KMS-11 (cell line): ENCODE measurements around the gene SBK1.
"Not testable (repeated sequence)": the region's sequence is repeated elsewhere in the genome, so short reads cannot be mapped to it uniquely, and the experiment has no call there.

Experiments used
- H2AFZ ChIP-seq: fragments of 200-600 bp; sonication (generic); 2 replicates; pipeline ENCODE4 v1.6.1; 2016; ENCODE audit warnings: antibody characterized with exemption, mixed run types, low read depth
- H3K27ac ChIP-seq: fragments of 200-600 bp; sonication (generic); 2 replicates; pipeline ENCODE4 v1.6.1; 2016; ENCODE audit warnings: mild to moderate bottlenecking, mixed run types
- H3K27me3 ChIP-seq: fragments of 200-600 bp; sonication (generic); 2 replicates; pipeline ENCODE4 v1.6.1; 2017; ENCODE audit warnings: mild to moderate bottlenecking, low read depth, mixed run types, moderate library complexity; ENCODE audit not compliant: insufficient read depth
- H3K36me3 ChIP-seq: fragments of 200-600 bp; sonication (generic); 2 replicates; pipeline ENCODE4 v1.6.1; 2017; ENCODE audit warnings: mild to moderate bottlenecking, mixed run types; ENCODE audit not compliant: insufficient read depth
- H3K4me1 ChIP-seq: fragments of 200-600 bp; sonication (generic); 2 replicates; pipeline ENCODE4 v1.6.1; 2016; ENCODE audit warnings: mild to moderate bottlenecking, low read depth, mixed run types; ENCODE audit not compliant: poor library complexity, severe bottlenecking
- H3K4me2 ChIP-seq: fragments of 200-600 bp; sonication (generic); 2 replicates; pipeline ENCODE4 v1.7.0; 2016; ENCODE audit warnings: mild to moderate bottlenecking, mixed run types
- H3K4me3 ChIP-seq: fragments of 200-600 bp; sonication (generic); IDR thresholded peaks from 2 replicates; pipeline ENCODE4 v1.6.1; 2017; ENCODE audit warnings: low read depth, low read length, mixed read lengths; ENCODE audit not compliant: insufficient read depth
- H3K79me2 ChIP-seq: fragments of 200-600 bp; sonication (generic); 2 replicates; pipeline ENCODE4 v1.6.1; 2016; ENCODE audit warnings: low read depth, mixed run types; ENCODE audit not compliant: insufficient read depth
- H3K9ac ChIP-seq: fragments of 200-600 bp; sonication (generic); 2 replicates; pipeline ENCODE4 v1.6.1; 2016; ENCODE audit warnings: mild to moderate bottlenecking, mixed run types
- H4K20me1 ChIP-seq: fragments of 200-600 bp; sonication (generic); 2 replicates; pipeline ENCODE4 v1.6.1; 2016; ENCODE audit warnings: mild to moderate bottlenecking, mixed run types; ENCODE audit not compliant: insufficient read depth
- CTCF ChIP-seq: fragments of 200-600 bp; sonication (generic); conservative IDR thresholded peaks from 2 replicates; pipeline ENCODE4 v1.6.1; 2017; ENCODE audit warnings: low read depth, mild to moderate bottlenecking, antibody characterized with exemption, low read length, moderate library complexity, mixed read lengths

The SBK1 gene

GRCh38 chr16:28291651-28292626 lies at the start of gene SBK1:
Gene SBK1, plus strand, starts transcription at chr16:28292525. Its CDS starts 24,867 bp downstream, at chr16:28317392.
- Histone ChIP-seq H3K4me3 (no peak within 1 kb of the TSS), H3K4me1 (peaks cover 12% of the 10 kb centered on the region), H4K20me1 (no peaks in the 10 kb centered on the region), H3K4me2 (peak within 1 kb of the TSS; percentile 98), H3K9ac (peak within 1 kb of the TSS; percentile 63), H3K79me2 (no peaks in the 10 kb centered on the region), H3K27me3 (peaks cover 39% of the 10 kb centered on the region), H2AFZ (peak within 1 kb of the TSS; percentile 100), H3K36me3 (no peaks in the 10 kb centered on the region), H3K27ac (peak within 1 kb of the TSS; percentile 48)
- no peak for TF ChIP-seq CTCF

- not testable (repeated sequence) for H3K4me1 ChIP-seq
Measured at GRCh38 chr16:28249483-28249882, 42.8 kb upstream of the SBK1 start.

GRCh38 chr16:28250999-28251398 lies 41.3 kb upstream of the SBK1 start:
- H4K20me1 ChIP-seq, result no peaks in the 10 kb centered on the region
- no peaks in the 10 kb centered on the region for H3K4me1 ChIP-seq
- no peak for TF ChIP-seq CTCF
- H3K36me3 ChIP-seq, result no peaks in the 10 kb centered on the region
- no peak overlapping the region for H3K9ac ChIP-seq
- H3K79me2 ChIP-seq, result no peaks in the 10 kb centered on the region
- H3K27ac ChIP-seq, result no peak overlapping the region
- no peak overlapping the region for H3K4me2 ChIP-seq
- H3K27me3 ChIP-seq, result no peaks in the 10 kb centered on the region
- no peak overlapping the region for H2AFZ ChIP-seq
- H3K4me3 ChIP-seq, result no peak overlapping the region

More at GRCh38 chr16:28249483-28249882, 42.8 kb upstream of the SBK1 start:
- H3K36me3 ChIP-seq, H3K9ac ChIP-seq, H3K4me2 ChIP-seq, H3K27me3 ChIP-seq, H3K4me3 ChIP-seq, H4K20me1 ChIP-seq, H2AFZ ChIP-seq, H3K27ac ChIP-seq, H3K79me2 ChIP-seq: not testable (repeated sequence)

- no peaks in the 10 kb centered on the region for H3K27me3 ChIP-seq
- no peak for TF ChIP-seq CTCF
- no peak overlapping the region for H2AFZ ChIP-seq
- H3K27ac ChIP-seq, result no peak overlapping the region
- H3K4me1 ChIP-seq, result no peaks in the 10 kb centered on the region
- H3K4me2 ChIP-seq, result no peak overlapping the region
- H3K9ac ChIP-seq, result no peak overlapping the region
- no peaks in the 10 kb centered on the region for H3K36me3 ChIP-seq
- no peaks in the 10 kb centered on the region for H3K79me2 ChIP-seq
- no peaks in the 10 kb centered on the region for H4K20me1 ChIP-seq
- no peak overlapping the region for H3K4me3 ChIP-seq
Measured at GRCh38 chr16:28254158-28254557, 38.2 kb upstream of the SBK1 start.

GRCh38 chr16:28255838-28256237 lies 36.5 kb upstream of the SBK1 start:
- Histone ChIP-seq H2AFZ (no peak overlapping the region), H3K4me1 (no peaks in the 10 kb centered on the region), H3K4me2 (no peak overlapping the region), H4K20me1 (no peaks in the 10 kb centered on the region), H3K9ac (no peak overlapping the region), H3K27ac (no peak overlapping the region), H3K36me3 (no peaks in the 10 kb centered on the region), H3K27me3 (no peaks in the 10 kb centered on the region), H3K4me3 (no peak overlapping the region), H3K79me2 (no peaks in the 10 kb centered on the region)
- TF ChIP-seq CTCF, result no peak
